ENCODE data around the gene CHAC2.

DNA sequence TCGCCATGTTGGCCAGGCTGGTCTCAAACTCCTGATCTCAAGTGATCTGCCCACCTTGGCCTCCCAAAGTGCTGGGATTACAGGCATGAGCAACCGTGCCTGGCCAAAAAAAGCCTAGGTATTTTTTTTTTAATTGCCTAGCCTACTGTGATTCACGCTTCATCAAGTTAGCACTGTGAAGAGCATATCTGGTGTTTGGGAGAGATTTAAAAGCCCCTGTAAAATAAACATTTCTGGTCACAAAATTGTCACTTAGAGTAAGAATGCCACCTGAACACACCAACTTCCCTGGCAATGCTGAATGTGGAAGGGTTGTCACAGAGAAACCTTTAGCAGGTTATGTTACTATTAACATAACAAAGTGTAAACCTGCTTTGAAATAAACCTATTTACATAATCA is 39.7 kb upstream of the CHAC2 start:
- TF ChIP-seq, protein P1, sequence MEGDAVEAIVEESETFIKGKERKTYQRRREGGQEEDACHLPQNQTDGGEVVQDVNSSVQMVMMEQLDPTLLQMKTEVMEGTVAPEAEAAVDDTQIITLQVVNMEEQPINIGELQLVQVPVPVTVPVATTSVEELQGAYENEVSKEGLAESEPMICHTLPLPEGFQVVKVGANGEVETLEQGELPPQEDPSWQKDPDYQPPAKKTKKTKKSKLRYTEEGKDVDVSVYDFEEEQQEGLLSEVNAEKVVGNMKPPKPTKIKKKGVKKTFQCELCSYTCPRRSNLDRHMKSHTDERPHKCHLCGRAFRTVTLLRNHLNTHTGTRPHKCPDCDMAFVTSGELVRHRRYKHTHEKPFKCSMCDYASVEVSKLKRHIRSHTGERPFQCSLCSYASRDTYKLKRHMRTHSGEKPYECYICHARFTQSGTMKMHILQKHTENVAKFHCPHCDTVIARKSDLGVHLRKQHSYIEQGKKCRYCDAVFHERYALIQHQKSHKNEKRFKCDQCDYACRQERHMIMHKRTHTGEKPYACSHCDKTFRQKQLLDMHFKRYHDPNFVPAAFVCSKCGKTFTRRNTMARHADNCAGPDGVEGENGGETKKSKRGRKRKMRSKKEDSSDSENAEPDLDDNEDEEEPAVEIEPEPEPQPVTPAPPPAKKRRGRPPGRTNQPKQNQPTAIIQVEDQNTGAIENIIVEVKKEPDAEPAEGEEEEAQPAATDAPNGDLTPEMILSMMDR (IDR thresholded peaks at IDR 0.05; ENCODE audit: insufficient read depth, low read depth, low read length), result no peak
- TF ChIP-seq EZH2 (IDR thresholded peaks at IDR 0.05; ENCODE audit: insufficient read depth, low read length), result no peak
